Urothelium cell line (cell line): ENCODE data around the gene OR2S2.
"Not testable (repeated sequence)": the region's sequence is repeated elsewhere in the genome, so short reads cannot be mapped to it uniquely, and the experiment has no call there.

Experiments
- DNase-seq: peaks from one replicate; pipeline ENCODE4 v3.0.0; 2011; ENCODE audit warnings: low spot score, mixed read lengths
- FAIRE-seq: peaks from 2 replicates; lab custom pipeline; 2011; peaks lifted over from hg19 to GRCh38; lab: Jason Lieb, UNC

The OR2S2 gene

GRCh38 chr9:35935261-35935660 is 22.7 kb downstream of the OR2S2 start:
- DNase-seq (no peak), FAIRE-seq (no peak)

GRCh38 chr9:35934069-35934468 is 23.9 kb downstream of the OR2S2 start:
- FAIRE-seq, DNase-seq: not testable (repeated sequence)

- FAIRE-seq (no peak), DNase-seq (no peak)
Measured at GRCh38 chr9:35933550-35934067, 24.3 kb downstream of the OR2S2 start.

- DNase-seq: no peak
- FAIRE-seq: no peak
Measured at GRCh38 chr9:35932735-35933134, 25.2 kb downstream of the OR2S2 start.

- FAIRE-seq (peak; percentile 71), DNase-seq (no peak)
Measured at GRCh38 chr9:35930989-35931388, 27.0 kb downstream of the OR2S2 start.

GRCh38 chr9:35930521-35930920 is 27.4 kb downstream of the OR2S2 start:
- DNase-seq (no peak), FAIRE-seq (no peak)

- FAIRE-seq (no peak), DNase-seq (no peak)
Measured at GRCh38 chr9:35929453-35929718, 28.6 kb downstream of the OR2S2 start.

GRCh38 chr9:35928591-35929452 is 29.1 kb downstream of the OR2S2 start:
- no peak for DNase-seq
- no peak for FAIRE-seq

GRCh38 chr9:35923927-35924763 is 33.8 kb downstream of the OR2S2 start:
- peak; percentile 78 for DNase-seq
- peak; percentile 68 for FAIRE-seq

- DNase-seq (no peak), FAIRE-seq (no peak)
Measured at GRCh38 chr9:35923598-35923926, 34.4 kb downstream of the OR2S2 start.

GRCh38 chr9:35920051-35920620 is 37.8 kb downstream of the OR2S2 start:
- no peak for FAIRE-seq
- DNase-seq: no peak

- DNase-seq: no peak
- no peak for FAIRE-seq
Measured at GRCh38 chr9:35919212-35920008, 38.5 kb downstream of the OR2S2 start.

- no peak for DNase-seq
Measured at GRCh38 chr9:35918780-35919179, 39.2 kb downstream of the OR2S2 start.

GRCh38 chr9:35917261-35917660 is 40.7 kb downstream of the OR2S2 start:
- DNase-seq: no peak
- FAIRE-seq: no peak

More at GRCh38 chr9:35918780-35919179, 39.2 kb downstream of the OR2S2 start:
- no peak for FAIRE-seq

- no peak for FAIRE-seq
Measured at GRCh38 chr9:35915681-35916294, 42.2 kb downstream of the OR2S2 start.

GRCh38 chr9:35914301-35914807 is 43.6 kb downstream of the OR2S2 start:
- FAIRE-seq (no peak), DNase-seq (no peak)

More at GRCh38 chr9:35915681-35916294, 42.2 kb downstream of the OR2S2 start:
- DNase-seq: no peak

- not testable (repeated sequence) for FAIRE-seq, DNase-seq
Measured at GRCh38 chr9:35913429-35913828, 44.5 kb downstream of the OR2S2 start.

- DNase-seq (no peak), FAIRE-seq (no peak)
Measured at GRCh38 chr9:35912791-35913400, 45.1 kb downstream of the OR2S2 start.

GRCh38 chr9:35911690-35912089 is 46.3 kb downstream of the OR2S2 start:
- FAIRE-seq: no peak
- DNase-seq: no peak
